ENCODE data around the gene DLG1.

The DLG1 gene

DNA sequence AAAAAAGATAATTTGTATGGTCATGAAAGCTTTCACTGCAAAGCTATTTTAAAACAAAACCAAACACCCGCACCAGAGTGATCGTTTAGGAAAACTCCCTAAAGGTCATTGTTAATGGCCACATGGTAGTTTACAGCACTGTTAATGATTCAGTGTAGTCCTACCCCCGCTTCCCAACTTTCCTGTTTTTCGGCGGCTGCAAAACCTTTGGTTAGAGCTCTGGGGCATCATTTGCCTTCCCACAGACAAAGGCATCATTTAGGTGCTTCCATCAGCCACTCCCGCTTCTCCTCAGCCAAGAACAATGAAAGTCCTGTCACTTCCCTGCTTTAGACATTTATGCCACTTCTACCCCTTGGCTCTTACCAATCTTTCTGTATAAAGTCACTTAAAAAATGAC is 279.4 kb downstream of the DLG1 start:
- Histone ChIP-seq H3K4me3 (ENCODE audit: low read length) (no peak overlapping the region), H2AFZ (ENCODE audit: low read depth, low read length) (no peak overlapping the region), H3K9me3 (ENCODE audit: low read length) (no peaks in the 10 kb centered on the region), H3K27me3 (ENCODE audit: insufficient read depth, low read length) (peaks cover 8% of the 10 kb centered on the region), H3K4me1 (ENCODE audit: insufficient read depth, low read length) (peaks cover 8% of the 10 kb centered on the region), H3K36me3 (ENCODE audit: insufficient read depth, low read length) (no peaks in the 10 kb centered on the region)

- H3K4me1 ChIP-seq (ENCODE audit: insufficient read depth, low read length), result peaks cover 2% of the 10 kb centered on the region
- H2AFZ ChIP-seq (ENCODE audit: low read depth, low read length), result no peak overlapping the region
- H3K9me3 ChIP-seq (ENCODE audit: low read length), result no peaks in the 10 kb centered on the region
- no peak overlapping the region for H3K4me3 ChIP-seq (ENCODE audit: low read length)
- H3K27me3 ChIP-seq (ENCODE audit: insufficient read depth, low read length), result peaks cover 3% of the 10 kb centered on the region
- no peaks in the 10 kb centered on the region for H3K36me3 ChIP-seq (ENCODE audit: insufficient read depth, low read length)
These were observed 281.4 kb downstream of the DLG1 start for GRCh38 chr3:197017003-197017402.

DNA sequence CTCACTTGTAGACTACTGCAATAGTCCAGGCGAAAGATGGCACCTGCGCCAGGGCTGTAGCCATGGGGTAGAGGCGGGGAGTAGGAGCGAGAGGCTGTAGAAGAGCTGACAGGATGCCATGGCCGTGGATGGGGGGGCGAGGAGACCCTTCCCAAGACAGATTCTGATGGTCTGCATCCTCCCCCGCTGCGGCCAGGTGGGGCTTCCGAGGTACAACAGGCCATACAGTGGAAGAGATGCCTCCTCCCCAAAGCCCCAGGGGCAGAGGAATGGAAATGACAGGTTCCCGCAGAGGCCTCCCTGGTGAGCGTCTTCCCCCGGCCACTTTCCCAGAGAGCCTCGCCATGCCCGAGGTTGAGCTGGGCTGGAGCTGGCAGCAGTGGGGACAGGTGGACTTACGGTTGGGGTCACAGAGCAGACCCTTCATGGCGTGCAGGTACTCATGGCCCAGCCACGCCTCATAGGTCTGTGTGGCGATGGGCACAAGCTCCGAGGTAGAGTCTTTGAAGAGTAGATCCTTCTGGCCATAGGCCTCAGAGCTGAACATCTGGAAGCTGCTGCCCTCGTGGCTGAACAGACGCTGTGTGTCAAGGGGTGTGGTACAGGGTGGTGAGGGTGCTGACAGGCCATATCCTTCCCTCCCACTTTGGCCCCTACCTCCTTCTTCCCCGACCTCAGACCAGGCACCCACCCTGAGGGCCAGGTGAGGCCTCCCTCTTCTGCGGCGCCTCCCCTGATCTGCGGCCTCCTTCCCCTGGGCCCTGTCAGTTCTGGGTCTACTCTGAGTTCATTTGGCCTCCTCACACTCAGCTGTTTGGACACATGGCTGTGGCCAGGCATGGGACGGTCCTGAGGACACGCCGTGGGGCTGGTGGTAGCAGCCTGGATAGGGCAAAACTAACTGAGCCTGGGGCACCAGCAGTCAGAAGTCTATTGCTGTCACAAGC is 282.3 kb downstream of the DLG1 start:
- H3K4me1 ChIP-seq (ENCODE audit: insufficient read depth, low read length), result peaks cover 7% of the 10 kb centered on the region
- H3K36me3 ChIP-seq (ENCODE audit: insufficient read depth, low read length), result no peaks in the 10 kb centered on the region
- H2AFZ ChIP-seq (ENCODE audit: low read depth, low read length), result no peak overlapping the region

GRCh38 chr3:197014942-197015575 is 283.4 kb downstream of the DLG1 start:
- no peaks in the 10 kb centered on the region for H3K9me3 ChIP-seq (ENCODE audit: low read length)
- H2AFZ ChIP-seq (ENCODE audit: low read depth, low read length), result no peak overlapping the region
- H3K27me3 ChIP-seq (ENCODE audit: insufficient read depth, low read length), result peaks cover 2% of the 10 kb centered on the region
- H3K36me3 ChIP-seq (ENCODE audit: insufficient read depth, low read length), result no peaks in the 10 kb centered on the region
- peaks cover 7% of the 10 kb centered on the region for H3K4me1 ChIP-seq (ENCODE audit: insufficient read depth, low read length)
- no peak overlapping the region for H3K4me3 ChIP-seq (ENCODE audit: low read length)

More for the DNA sequence above, 282.3 kb downstream of the DLG1 start:
- Histone ChIP-seq H3K4me3 (ENCODE audit: low read length) (no peak overlapping the region), H3K27me3 (ENCODE audit: insufficient read depth, low read length) (peaks cover 3% of the 10 kb centered on the region), H3K9me3 (ENCODE audit: low read length) (no peaks in the 10 kb centered on the region)

DNA sequence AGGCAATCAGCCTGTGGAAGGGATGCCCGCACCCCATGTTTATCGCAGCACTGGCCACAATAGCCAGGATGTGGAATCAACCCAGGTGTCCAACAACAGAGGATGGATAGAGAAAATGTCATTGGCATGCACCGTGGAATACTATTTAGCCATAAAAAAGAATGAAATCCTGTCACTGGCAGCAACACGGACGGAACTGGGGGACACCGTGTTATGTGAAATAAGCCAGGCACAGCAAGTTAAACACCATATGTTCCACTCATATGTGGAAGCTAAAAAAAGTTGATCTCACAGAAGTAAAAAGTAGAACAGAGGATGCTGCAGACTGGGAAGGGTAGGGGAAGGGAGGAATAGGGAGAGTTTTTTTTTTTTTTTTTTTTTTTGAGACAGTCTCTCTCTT is 284.4 kb downstream of the DLG1 start:
- H3K4me1 ChIP-seq (ENCODE audit: insufficient read depth, low read length), result peaks cover 7% of the 10 kb centered on the region
- no peak overlapping the region for H3K4me3 ChIP-seq (ENCODE audit: low read length)
- no peak overlapping the region for H2AFZ ChIP-seq (ENCODE audit: low read depth, low read length)
- no peaks in the 10 kb centered on the region for H3K27me3 ChIP-seq (ENCODE audit: insufficient read depth, low read length)
- no peaks in the 10 kb centered on the region for H3K9me3 ChIP-seq (ENCODE audit: low read length)
- no peaks in the 10 kb centered on the region for H3K36me3 ChIP-seq (ENCODE audit: insufficient read depth, low read length)

GRCh38 chr3:197012540-197012883 is 285.9 kb downstream of the DLG1 start:
- H2AFZ ChIP-seq (ENCODE audit: low read depth, low read length), result no peak overlapping the region
- no peak overlapping the region for H3K4me3 ChIP-seq (ENCODE audit: low read length)
- peaks cover 7% of the 10 kb centered on the region for H3K4me1 ChIP-seq (ENCODE audit: insufficient read depth, low read length)
- H3K27me3 ChIP-seq (ENCODE audit: insufficient read depth, low read length), result no peaks in the 10 kb centered on the region
- no peaks in the 10 kb centered on the region for H3K9me3 ChIP-seq (ENCODE audit: low read length)
- H3K36me3 ChIP-seq (ENCODE audit: insufficient read depth, low read length), result no peaks in the 10 kb centered on the region

DNA sequence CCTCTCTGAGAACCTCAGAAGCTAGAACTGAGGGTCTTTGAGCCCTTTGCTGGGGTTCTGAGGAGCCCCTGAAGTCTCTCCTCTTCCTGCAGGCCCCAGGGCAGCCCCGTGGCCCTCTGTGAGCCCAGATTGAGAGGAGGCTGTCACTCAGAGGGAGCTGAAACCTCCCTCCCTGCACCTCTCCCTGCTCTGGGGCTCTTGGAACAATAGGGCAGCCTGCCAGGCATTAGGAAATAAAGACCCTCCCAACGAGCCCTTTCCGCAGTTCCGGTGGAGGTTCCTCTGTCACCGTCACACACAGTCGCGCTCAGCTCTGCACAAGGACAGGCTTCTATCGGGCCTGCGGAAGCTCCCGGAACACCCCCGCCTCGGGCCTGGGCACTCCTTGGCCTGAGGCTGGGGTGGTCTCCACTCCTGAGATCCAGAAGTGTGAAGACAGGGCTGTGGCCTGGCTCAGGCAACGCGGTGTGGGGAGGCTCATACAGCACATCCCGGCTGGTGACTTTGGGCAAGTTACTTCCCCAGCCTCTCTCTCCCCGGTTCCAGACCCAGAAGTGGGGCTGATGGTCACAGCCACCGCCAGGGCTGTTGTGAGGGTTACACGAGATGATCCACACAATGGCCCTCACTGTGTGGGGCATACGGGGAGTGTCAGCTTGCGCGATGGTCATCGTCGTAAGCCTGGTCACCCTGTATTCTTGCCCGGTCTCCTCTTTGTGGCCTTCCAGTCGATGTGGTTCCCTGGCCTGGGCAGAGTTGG is 286.5 kb downstream of the DLG1 start:
- Histone ChIP-seq H3K4me3 (ENCODE audit: low read length) (no peak overlapping the region), H3K4me1 (ENCODE audit: insufficient read depth, low read length) (peaks cover 7% of the 10 kb centered on the region)

GRCh38 chr3:197010556-197011351 is 287.7 kb downstream of the DLG1 start:
- Histone ChIP-seq H2AFZ (ENCODE audit: low read depth, low read length) (no peak overlapping the region), H3K4me1 (ENCODE audit: insufficient read depth, low read length) (peaks cover 7% of the 10 kb centered on the region), H3K36me3 (ENCODE audit: insufficient read depth, low read length) (no peaks in the 10 kb centered on the region), H3K27me3 (ENCODE audit: insufficient read depth, low read length) (no peaks in the 10 kb centered on the region), H3K4me3 (ENCODE audit: low read length) (no peak overlapping the region), H3K9me3 (ENCODE audit: low read length) (no peaks in the 10 kb centered on the region)

More for the DNA sequence above, 286.5 kb downstream of the DLG1 start:
- Histone ChIP-seq H3K27me3 (ENCODE audit: insufficient read depth, low read length) (no peaks in the 10 kb centered on the region), H3K36me3 (ENCODE audit: insufficient read depth, low read length) (no peaks in the 10 kb centered on the region), H2AFZ (ENCODE audit: low read depth, low read length) (no peak overlapping the region), H3K9me3 (ENCODE audit: low read length) (no peaks in the 10 kb centered on the region)

GRCh38 chr3:197009532-197010019 is 288.8 kb downstream of the DLG1 start:
- peaks cover 6% of the 10 kb centered on the region for H3K9me3 ChIP-seq (ENCODE audit: low read length)
- no peak overlapping the region for H3K4me3 ChIP-seq (ENCODE audit: low read length)
- H3K4me1 ChIP-seq (ENCODE audit: insufficient read depth, low read length), result peaks cover 7% of the 10 kb centered on the region
- no peaks in the 10 kb centered on the region for H3K27me3 ChIP-seq (ENCODE audit: insufficient read depth, low read length)
- H3K36me3 ChIP-seq (ENCODE audit: insufficient read depth, low read length), result no peaks in the 10 kb centered on the region
- no peak overlapping the region for H2AFZ ChIP-seq (ENCODE audit: low read depth, low read length)

GRCh38 chr3:197008436-197009209 is 289.8 kb downstream of the DLG1 start:
- no peak overlapping the region for H3K4me3 ChIP-seq (ENCODE audit: low read length)
- no peaks in the 10 kb centered on the region for H3K27me3 ChIP-seq (ENCODE audit: insufficient read depth, low read length)
- peaks cover 7% of the 10 kb centered on the region for H3K4me1 ChIP-seq (ENCODE audit: insufficient read depth, low read length)
- no peaks in the 10 kb centered on the region for H3K36me3 ChIP-seq (ENCODE audit: insufficient read depth, low read length)
- no peak overlapping the region for H2AFZ ChIP-seq (ENCODE audit: low read depth, low read length)
- peaks cover 6% of the 10 kb centered on the region for H3K9me3 ChIP-seq (ENCODE audit: low read length)

- Histone ChIP-seq H3K36me3 (ENCODE audit: insufficient read depth, low read length) (no peaks in the 10 kb centered on the region), H3K27me3 (ENCODE audit: insufficient read depth, low read length) (no peaks in the 10 kb centered on the region), H3K4me1 (ENCODE audit: insufficient read depth, low read length) (peaks cover 7% of the 10 kb centered on the region), H3K9me3 (ENCODE audit: low read length) (peaks cover 6% of the 10 kb centered on the region), H3K4me3 (ENCODE audit: low read length) (no peak overlapping the region), H2AFZ (ENCODE audit: low read depth, low read length) (no peak overlapping the region)
These were observed 290.5 kb downstream of the DLG1 start for GRCh38 chr3:197007953-197008352.
